Measurements from ENCODE around the gene CYB561.
"Not testable (repeated sequence)": the region's sequence is repeated elsewhere in the genome, so short reads cannot be mapped to it uniquely, and the experiment has no call there.

CYB561 gene

DNA sequence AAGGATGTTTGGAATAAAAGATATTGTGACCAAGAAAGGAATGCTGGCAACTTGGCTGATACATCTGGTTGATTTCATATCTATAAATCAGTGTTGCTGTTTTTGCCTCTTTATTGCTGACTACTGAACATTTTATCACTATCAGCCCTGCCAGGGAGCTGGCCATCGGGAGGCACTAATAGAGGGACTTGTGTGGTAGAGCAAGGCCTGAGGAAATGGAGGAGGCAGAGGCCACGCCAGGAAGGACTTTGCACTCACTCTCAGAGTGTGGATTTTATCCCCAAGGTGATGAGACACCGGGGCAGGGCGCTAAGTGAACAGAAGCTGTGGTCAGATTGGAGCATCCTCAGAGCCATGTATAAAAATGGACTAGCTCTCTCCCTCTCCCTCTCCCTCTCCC lies 9.3 kb upstream of the CYB561 start:
- FAIRE-seq (no peak), DNase-seq (ENCODE audit: insufficient read length, low spot score) (no peak)
- TF ChIP-seq, protein P1, sequence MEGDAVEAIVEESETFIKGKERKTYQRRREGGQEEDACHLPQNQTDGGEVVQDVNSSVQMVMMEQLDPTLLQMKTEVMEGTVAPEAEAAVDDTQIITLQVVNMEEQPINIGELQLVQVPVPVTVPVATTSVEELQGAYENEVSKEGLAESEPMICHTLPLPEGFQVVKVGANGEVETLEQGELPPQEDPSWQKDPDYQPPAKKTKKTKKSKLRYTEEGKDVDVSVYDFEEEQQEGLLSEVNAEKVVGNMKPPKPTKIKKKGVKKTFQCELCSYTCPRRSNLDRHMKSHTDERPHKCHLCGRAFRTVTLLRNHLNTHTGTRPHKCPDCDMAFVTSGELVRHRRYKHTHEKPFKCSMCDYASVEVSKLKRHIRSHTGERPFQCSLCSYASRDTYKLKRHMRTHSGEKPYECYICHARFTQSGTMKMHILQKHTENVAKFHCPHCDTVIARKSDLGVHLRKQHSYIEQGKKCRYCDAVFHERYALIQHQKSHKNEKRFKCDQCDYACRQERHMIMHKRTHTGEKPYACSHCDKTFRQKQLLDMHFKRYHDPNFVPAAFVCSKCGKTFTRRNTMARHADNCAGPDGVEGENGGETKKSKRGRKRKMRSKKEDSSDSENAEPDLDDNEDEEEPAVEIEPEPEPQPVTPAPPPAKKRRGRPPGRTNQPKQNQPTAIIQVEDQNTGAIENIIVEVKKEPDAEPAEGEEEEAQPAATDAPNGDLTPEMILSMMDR (IDR thresholded peaks at IDR 0.05; ENCODE audit: insufficient read depth, missing control alignments), result no peak

DNA sequence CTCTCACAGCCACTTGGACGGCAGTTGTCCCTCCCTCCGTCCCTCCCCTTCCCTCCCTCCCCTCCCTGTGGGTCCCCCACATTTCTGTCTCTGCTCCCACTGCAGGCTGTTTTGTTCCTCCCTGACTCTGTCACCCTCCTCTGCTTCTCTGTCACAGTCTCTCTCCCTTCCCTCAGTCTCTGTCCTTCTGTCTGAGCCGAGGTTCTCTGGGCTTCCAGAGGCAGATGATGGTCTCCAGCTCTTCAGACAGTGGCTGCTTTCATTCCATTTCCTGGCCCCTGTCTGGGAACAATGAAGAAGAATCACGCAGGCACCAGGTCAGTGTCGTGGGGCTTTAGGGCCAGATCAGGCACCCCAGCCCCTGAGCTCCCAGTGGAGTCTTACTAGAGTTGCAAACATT lies 8.8 kb upstream of the CYB561 start:
- TF ChIP-seq, protein P1 (IDR thresholded peaks at IDR 0.05; ENCODE audit: insufficient read depth, missing control alignments), result no peak
- FAIRE-seq (no peak), DNase-seq (ENCODE audit: insufficient read length, low spot score) (no peak)

DNA sequence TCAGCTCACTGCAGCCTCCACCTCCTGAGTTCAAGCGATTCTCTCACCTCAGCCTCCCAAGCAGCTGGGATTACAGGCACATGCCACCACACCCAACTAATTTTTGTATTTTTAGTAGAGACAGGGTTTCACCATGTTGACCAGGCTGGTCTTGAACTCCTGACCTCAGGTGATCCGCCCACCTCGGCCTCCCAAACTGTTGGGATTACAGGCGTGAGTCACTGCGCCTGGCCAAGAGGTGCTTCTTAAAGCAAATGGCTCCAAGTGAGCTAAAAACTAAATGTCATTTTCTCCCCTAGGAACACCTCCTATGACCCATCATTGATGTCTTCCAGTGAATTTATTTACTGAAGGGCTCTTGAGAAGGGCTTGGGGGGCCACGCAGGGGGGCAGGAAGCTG lies 8.3 kb upstream of the CYB561 start:
- not testable (repeated sequence) for DNase-seq (ENCODE audit: insufficient read length, low spot score); FAIRE-seq

DNA sequence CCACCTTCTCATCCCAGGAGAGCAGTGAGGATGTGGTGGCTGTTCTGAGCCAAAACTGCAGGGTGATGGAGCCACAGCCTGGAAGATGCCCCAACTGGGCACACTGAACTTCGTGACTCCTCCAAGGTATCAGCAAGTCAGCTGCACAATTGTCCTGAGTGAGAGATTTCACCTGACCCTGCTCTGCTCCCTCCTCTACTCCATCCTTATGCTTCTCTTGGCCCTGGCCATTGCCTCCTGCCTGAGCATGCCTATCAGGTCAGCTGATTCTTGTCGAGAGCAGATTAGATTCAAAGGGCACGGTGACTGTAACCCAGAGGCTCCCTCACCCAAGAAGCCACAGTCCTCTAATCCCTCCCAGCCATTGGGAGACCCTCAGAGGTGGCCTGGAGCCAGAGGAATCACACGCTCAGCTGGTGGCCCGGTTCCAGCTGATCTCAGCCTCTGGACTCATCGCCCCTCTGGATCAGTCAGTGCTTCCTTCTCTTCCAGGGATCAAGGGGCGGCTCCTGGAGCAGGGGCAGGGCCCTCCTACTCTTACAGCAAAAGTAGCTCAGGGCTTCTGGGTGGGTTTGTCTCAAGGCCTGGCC lies 7.0 kb upstream of the CYB561 start:
- FAIRE-seq, result no peak
- TF ChIP-seq, protein P1 (IDR thresholded peaks at IDR 0.05; ENCODE audit: insufficient read depth, missing control alignments), result no peak
- DNase-seq (ENCODE audit: insufficient read length, low spot score), result no peak

DNA sequence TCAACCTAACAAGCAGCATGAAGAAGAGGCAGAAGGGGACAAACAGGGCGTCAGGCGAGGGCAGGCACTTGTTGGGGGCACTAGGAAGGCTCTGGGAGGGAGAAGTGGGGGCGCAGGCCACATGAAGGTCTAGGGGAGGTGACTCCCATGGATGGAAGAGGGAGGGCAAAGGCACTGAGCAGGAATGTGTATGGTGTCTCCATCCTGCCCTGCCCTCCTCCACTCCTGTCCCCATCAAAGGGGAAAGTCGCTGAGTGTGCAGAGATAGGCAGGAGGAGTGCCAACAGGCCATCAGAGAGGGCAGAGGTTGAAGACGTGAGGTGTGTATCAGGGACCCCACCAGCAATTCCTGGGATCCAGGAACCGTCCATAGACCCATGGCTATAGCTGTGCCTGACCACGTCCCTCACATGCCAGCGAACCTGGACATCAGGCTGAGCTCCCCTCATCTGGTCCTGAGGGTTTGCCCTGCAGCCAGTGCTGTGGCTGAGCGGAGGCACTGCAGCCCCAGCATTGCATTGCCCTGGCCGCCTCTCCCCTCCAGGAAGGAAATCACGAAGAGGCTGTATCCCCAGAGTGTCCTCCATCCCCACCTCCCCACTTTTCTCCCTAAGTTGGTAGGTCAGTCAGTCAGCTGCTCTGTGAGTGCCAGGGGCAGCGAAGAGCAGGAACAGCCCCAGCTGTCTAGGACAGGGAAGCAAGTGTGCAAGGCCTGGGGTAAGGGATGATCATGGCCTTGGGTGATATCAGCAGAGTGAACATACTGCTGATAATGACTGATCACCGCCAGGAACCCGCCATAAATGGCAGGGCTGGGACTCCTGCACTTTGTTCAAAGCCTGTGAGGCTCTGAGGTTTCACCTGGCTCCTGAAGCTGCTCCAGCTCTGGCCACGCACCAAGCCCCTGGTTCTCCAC lies 6.2 kb upstream of the CYB561 start:
- FAIRE-seq (no peak), DNase-seq (ENCODE audit: insufficient read length, low spot score) (no peak)
- TF ChIP-seq, protein P1 (IDR thresholded peaks at IDR 0.05; ENCODE audit: insufficient read depth, missing control alignments), result no peak

DNA sequence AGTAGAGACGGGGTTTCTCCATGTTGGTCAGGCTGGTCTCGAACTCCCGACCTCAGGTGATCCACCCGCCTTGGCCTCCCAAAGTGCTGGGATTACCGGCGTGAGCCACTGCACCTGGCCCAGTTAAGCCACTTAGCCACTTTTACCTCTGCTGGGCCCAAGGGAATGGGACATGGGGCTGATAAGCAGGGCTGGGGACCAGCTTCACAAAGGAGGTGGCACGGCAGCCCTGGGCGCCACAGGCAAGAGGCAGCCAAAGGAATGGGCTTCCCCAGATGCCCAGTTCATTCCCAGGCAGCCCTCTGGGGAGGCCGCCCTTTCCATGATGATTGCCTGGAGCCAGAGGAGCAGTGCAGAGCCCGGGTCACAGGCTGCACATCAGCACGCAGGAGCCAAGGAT lies 5.0 kb upstream of the CYB561 start:
- FAIRE-seq, result no peak
- DNase-seq (ENCODE audit: insufficient read length, low spot score), result no peak

DNA sequence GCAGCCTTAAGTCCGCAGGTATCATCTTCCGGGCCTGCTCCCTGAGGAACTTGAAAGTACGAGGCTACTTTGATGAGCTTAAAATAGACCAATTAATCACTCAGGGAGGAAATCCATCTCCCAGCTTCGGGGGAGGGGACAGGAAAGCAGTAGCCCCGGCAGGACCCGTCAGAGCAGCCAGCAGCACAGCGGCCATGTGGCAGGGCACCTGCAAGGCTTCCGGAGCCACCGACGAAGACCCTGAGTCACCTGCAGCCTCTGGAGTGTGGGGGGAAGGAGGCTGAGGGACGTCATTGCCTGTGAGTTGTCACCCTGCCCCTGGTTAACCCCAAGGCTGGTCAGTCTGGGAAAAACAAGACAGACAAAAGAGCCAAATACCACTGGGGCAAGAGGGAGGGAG lies 4.4 kb upstream of the CYB561 start:
- TF ChIP-seq, protein P1 (IDR thresholded peaks at IDR 0.05; ENCODE audit: insufficient read depth, missing control alignments), result no peak
- FAIRE-seq, result no peak
- no peak for DNase-seq (ENCODE audit: insufficient read length, low spot score)

More for the DNA sequence above, 5.0 kb upstream of the CYB561 start:
- TF ChIP-seq, protein P1 (IDR thresholded peaks at IDR 0.05; ENCODE audit: insufficient read depth, missing control alignments), result no peak
